Measurements from ENCODE around the gene MUS81. TPM values are rescaled to one million over a fixed set of nuclear protein-coding genes. Genes with fewer than 3 reads are reported as not detected.
"Not testable (repeated sequence)": the region's sequence is repeated elsewhere in the genome, so short reads cannot be mapped to it uniquely, and the experiment has no call there.

The MUS81 gene
- total RNA-seq, 1 experiment from 2014 or later: 74.6 TPM

GRCh38 chr11:65843811-65844210 lies 16.4 kb upstream of the MUS81 start:
- ChIA-PET CTCF (interaction anchor here (0.5 to 2.3 kb wide), 7 partner anchors 12 to 568 kb away, joined by 3 to 19 read pairs (median 5); partner anchors contain the start of genes FIBP and MUS81), POLR2A (interaction anchor here (0.9 to 1.3 kb wide), 3 partner anchors 13 to 16 kb away, joined by 3 to 7 read pairs (median 6); partner anchors contain the start of gene MUS81)
- peaks cover 13% of the 10 kb centered on the region for H3K4me1 Mint-ChIP-seq (ENCODE audit: low read depth, unreplicated experiment)
- peak in 1 of 2 experiments; percentile 55 for DNase-seq
- no peak overlapping the region for H3K27ac Mint-ChIP-seq (ENCODE audit: unreplicated experiment)
- no peaks in the 10 kb centered on the region for H3K9me3 ChIP-seq
- no peaks in the 10 kb centered on the region for H3K36me3 ChIP-seq (ENCODE audit: control insufficient read depth, insufficient read depth, low read length)
- TF ChIP-seq CTCF (IDR thresholded peaks at IDR 0.05; ENCODE audit: insufficient read depth in 1 of 2, low read depth in 1 of 2, low read length in 1 of 2, severe bottlenecking in 1 of 2, unreplicated experiment in 1 of 2): no peak
- no peaks in the 10 kb centered on the region for H3K9me3 Mint-ChIP-seq (ENCODE audit: unreplicated experiment)
- H3K27me3 ChIP-seq (replicated peaks; ENCODE audit: control insufficient read depth, insufficient read depth, low read length): no peaks in the 10 kb centered on the region
- peaks cover 15% of the 10 kb centered on the region for H3K36me3 Mint-ChIP-seq (ENCODE audit: insufficient read depth, unreplicated experiment)
- H3K27me3 Mint-ChIP-seq (ENCODE audit: insufficient read depth, unreplicated experiment): no peaks in the 10 kb centered on the region
- no peak overlapping the region for H3K4me3 Mint-ChIP-seq (ENCODE audit: unreplicated experiment)
- no TSS peak for BruUV-seq (replicated peaks)
- intact Hi-C loops (cut with micrococcal nuclease; ENCODE audit: unreplicated experiment): no loop called here
- peaks cover 19% of the 10 kb centered on the region for H3K4me1 ChIP-seq
- H3K4me3 ChIP-seq (ENCODE audit: low read depth, low read length): no peak overlapping the region

GRCh38 chr11:65844231-65844872 lies 15.9 kb upstream of the MUS81 start:
- no peak for TF ChIP-seq CTCF (IDR thresholded peaks at IDR 0.05; ENCODE audit: insufficient read depth in 1 of 2, low read depth in 1 of 2, low read length in 1 of 2, severe bottlenecking in 1 of 2, unreplicated experiment in 1 of 2)

GRCh38 chr11:65847746-65848145 lies 12.5 kb upstream of the MUS81 start:
- H3K27me3 Mint-ChIP-seq (ENCODE audit: insufficient read depth, unreplicated experiment): no peaks in the 10 kb centered on the region
- ChIA-PET POLR2A (no interaction called here), CTCF (interaction anchor here (0.6 kb wide), 1 partner anchor 20 kb away, joined by 4 read pairs; no protein-coding TSS in a partner anchor)
- intact Hi-C loops (cut with micrococcal nuclease; ENCODE audit: unreplicated experiment): no loop called here
- H3K36me3 Mint-ChIP-seq (ENCODE audit: insufficient read depth, unreplicated experiment): peaks cover 49% of the 10 kb centered on the region
- Histone ChIP-seq H3K27me3 (replicated peaks; ENCODE audit: control insufficient read depth, insufficient read depth, low read length) (no peaks in the 10 kb centered on the region), H3K4me1 (peaks cover 37% of the 10 kb centered on the region), H3K4me3 (ENCODE audit: low read depth, low read length) (no peak overlapping the region), H3K36me3 (ENCODE audit: control insufficient read depth, insufficient read depth, low read length) (0 out of 2 replicates have a peak, but pooled peaks cover 2% of the 10 kb centered on the region), H3K9me3 (0 out of 2 replicates have a peak, but pooled peaks cover 3% of the 10 kb centered on the region)
- no peak overlapping the region for H3K27ac Mint-ChIP-seq (ENCODE audit: unreplicated experiment)
- H3K4me3 Mint-ChIP-seq (ENCODE audit: unreplicated experiment): no peak overlapping the region
- H3K9me3 Mint-ChIP-seq (ENCODE audit: unreplicated experiment): no peaks in the 10 kb centered on the region
- TF ChIP-seq CTCF (IDR thresholded peaks at IDR 0.05; ENCODE audit: insufficient read depth in 1 of 2, low read depth in 1 of 2, low read length in 1 of 2, severe bottlenecking in 1 of 2, unreplicated experiment in 1 of 2): no peak
- peaks cover 20% of the 10 kb centered on the region for H3K4me1 Mint-ChIP-seq (ENCODE audit: low read depth, unreplicated experiment)
- no TSS peak for BruUV-seq (replicated peaks)
- no peak for DNase-seq

More at GRCh38 chr11:65844231-65844872, 15.9 kb upstream of the MUS81 start:
- Mint-ChIP-seq H3K27me3 (ENCODE audit: insufficient read depth, unreplicated experiment) (no peaks in the 10 kb centered on the region), H3K4me1 (ENCODE audit: low read depth, unreplicated experiment) (peaks cover 15% of the 10 kb centered on the region), H3K4me3 (ENCODE audit: unreplicated experiment) (no peak overlapping the region), H3K27ac (ENCODE audit: unreplicated experiment) (peak overlapping the region; percentile 45), H3K36me3 (ENCODE audit: insufficient read depth, unreplicated experiment) (peaks cover 20% of the 10 kb centered on the region), H3K9me3 (ENCODE audit: unreplicated experiment) (no peaks in the 10 kb centered on the region)
- H3K36me3 ChIP-seq (ENCODE audit: control insufficient read depth, insufficient read depth, low read length): no peaks in the 10 kb centered on the region
- ChIA-PET POLR2A (interaction anchor here (0.6 to 1.3 kb wide), 6 partner anchors 12 to 228 kb away, joined by 3 to 10 read pairs (median 6); partner anchors contain the start of gene MUS81), CTCF (interaction anchor here (0.5 to 2.3 kb wide), 10 partner anchors 13 to 569 kb away, joined by 3 to 19 read pairs (median 4); partner anchors contain the start of genes FIBP and MUS81)
- no peaks in the 10 kb centered on the region for H3K27me3 ChIP-seq (replicated peaks; ENCODE audit: control insufficient read depth, insufficient read depth, low read length)
- DNase-seq: no peak
- H3K4me1 ChIP-seq: peaks cover 24% of the 10 kb centered on the region
- H3K9me3 ChIP-seq: no peaks in the 10 kb centered on the region
- no TSS peak for BruUV-seq (replicated peaks)
- no peak overlapping the region for H3K4me3 ChIP-seq (ENCODE audit: low read depth, low read length)
- intact Hi-C loops (cut with micrococcal nuclease; ENCODE audit: unreplicated experiment): no loop called here

- H3K27me3 Mint-ChIP-seq (ENCODE audit: insufficient read depth, unreplicated experiment); H3K4me3 ChIP-seq (ENCODE audit: low read depth, low read length); H3K36me3 ChIP-seq (ENCODE audit: control insufficient read depth, insufficient read depth, low read length); DNase-seq; H3K4me3 Mint-ChIP-seq (ENCODE audit: unreplicated experiment); BruUV-seq (replicated peaks); H3K27me3 ChIP-seq (replicated peaks; ENCODE audit: control insufficient read depth, insufficient read depth, low read length); H3K27ac Mint-ChIP-seq (ENCODE audit: unreplicated experiment); intact Hi-C loops (cut with micrococcal nuclease; ENCODE audit: unreplicated experiment); H3K9me3 ChIP-seq; H3K9me3 Mint-ChIP-seq (ENCODE audit: unreplicated experiment): not testable (repeated sequence)
- peaks cover 31% of the 10 kb centered on the region for H3K4me1 ChIP-seq
- Mint-ChIP-seq H3K36me3 (ENCODE audit: insufficient read depth, unreplicated experiment) (peaks cover 55% of the 10 kb centered on the region), H3K4me1 (ENCODE audit: low read depth, unreplicated experiment) (peaks cover 20% of the 10 kb centered on the region)
- ChIA-PET POLR2A (interaction anchor here (0.6 to 1.8 kb wide), 3 partner anchors 9 to 274 kb away, joined by 4 to 10 read pairs (median 6); partner anchors contain the start of gene CFL1), CTCF (interaction anchor here (1.2 to 2.9 kb wide), 3 partner anchors 11 to 154 kb away, joined by 3 to 16 read pairs (median 8); partner anchors contain the start of genes BANF1, CCDC85B, EIF1AD and MUS81)
These were observed 11.5 kb upstream of the MUS81 start for GRCh38 chr11:65848693-65849092.
